ENCODE data around the gene FXYD7. TPM values are rescaled to one million over a fixed set of nuclear protein-coding genes. Genes with fewer than 3 reads are reported as not detected.

Gene FXYD7
- polyA plus RNA-seq, 6 donors from 2014 or later: 2.0 to 4.5 (median 3.4) TPM

GRCh38 chr19:35136977-35137702 is 5.9 kb upstream of the FXYD7 start:
- peak overlapping the region in 1 of 8 donors; percentile 27 for H3K4me3 Mint-ChIP-seq
- peaks cover 25 to 31% (median 27%) of the 10 kb centered on the region in 3 donors for H3K4me1 Mint-ChIP-seq
- no peaks in the 10 kb centered on the region for H3K36me3 Mint-ChIP-seq
- DNase-seq (no peak), ATAC-seq (ENCODE audit: low read depth in 2 of 2) (peak in 1 of 2 donors; percentile 11)
- H3K27ac Mint-ChIP-seq: peak overlapping the region in 5 of 6 donors; percentile 36 to 80 (median 39)
- H3K9me3 Mint-ChIP-seq: peaks cover 0 to 11% (median 0%) of the 10 kb centered on the region in 7 donors
- H3K27me3 Mint-ChIP-seq: peaks cover 0 to 16% (median 8%) of the 10 kb centered on the region in 3 donors

- H3K9me3 Mint-ChIP-seq: no peaks in the 10 kb centered on the region
- no peak within 1 kb of the TSS for H3K4me3 Mint-ChIP-seq
- H3K4me1 Mint-ChIP-seq: peaks cover 30 to 37% (median 31%) of the 10 kb centered on the region in 3 donors
- DNase-seq (no peak), ATAC-seq (ENCODE audit: low read depth in 2 of 2) (no peak)
- H3K27ac Mint-ChIP-seq: peak within 1 kb of the TSS in 3 of 6 donors; percentile 36 to 81 (median 44)
- H3K36me3 Mint-ChIP-seq: no peaks in the 10 kb centered on the region
- peaks cover 0 to 16% (median 8%) of the 10 kb centered on the region in 3 donors for H3K27me3 Mint-ChIP-seq
Measured at GRCh38 chr19:35138305-35138892, 4.7 kb upstream of the FXYD7 start, which contains the start of gene FXYD1. FXYD1 (plus strand) TSS chr19:35138824; CDS start chr19:35140080, 1,256 bp downstream.

DNA sequence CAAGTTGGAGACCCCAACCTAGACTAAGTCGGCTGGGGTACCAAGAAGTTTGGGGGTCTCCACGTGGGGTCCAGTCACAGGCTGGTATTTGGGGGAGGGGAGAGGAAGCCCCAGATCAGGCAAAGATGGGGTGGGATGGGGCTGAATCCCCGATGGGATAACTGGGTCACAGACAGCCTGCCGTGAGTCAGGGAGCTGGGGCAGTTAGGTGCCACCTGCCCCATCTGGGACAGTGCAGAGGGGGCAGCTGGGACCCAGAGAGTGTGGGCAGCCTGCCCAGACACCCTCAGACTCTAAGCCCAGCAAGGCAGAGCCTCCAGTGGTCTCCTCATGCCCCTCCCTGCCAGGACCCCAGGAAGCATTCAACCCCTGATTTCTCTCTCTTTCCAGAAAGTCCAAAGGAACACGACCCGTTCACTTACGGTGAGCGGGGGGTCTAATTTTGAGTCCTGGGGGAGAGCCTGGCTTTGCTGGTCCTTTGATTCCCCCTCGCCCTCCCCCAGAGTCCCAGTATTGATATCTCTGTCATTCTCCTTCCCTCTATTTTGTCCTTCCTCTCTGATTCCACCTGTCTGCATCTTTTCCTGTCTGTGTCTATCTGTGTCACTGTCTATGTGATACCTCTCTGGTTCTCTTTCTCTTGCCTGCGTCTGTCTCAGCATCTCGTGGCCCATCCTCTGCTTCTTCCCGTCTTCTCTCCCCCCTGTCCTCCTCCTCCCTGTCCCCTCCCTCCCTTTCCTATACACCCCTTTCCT is 2.7 kb upstream of the FXYD7 start:
- peaks cover 36 to 50% (median 48%) of the 10 kb centered on the region in 3 donors for H3K4me1 Mint-ChIP-seq
- H3K27ac Mint-ChIP-seq: peak overlapping the region in 3 of 6 donors; percentile 60 to 95 (median 70)
- peak overlapping the region; percentile 63 to 91 (median 78) for H3K4me3 Mint-ChIP-seq
- DNase-seq (no peak), ATAC-seq (ENCODE audit: low read depth in 2 of 2) (no peak)
- H3K36me3 Mint-ChIP-seq: no peaks in the 10 kb centered on the region
- peaks cover 0 to 16% (median 8%) of the 10 kb centered on the region in 3 donors for H3K27me3 Mint-ChIP-seq
- H3K9me3 Mint-ChIP-seq: no peaks in the 10 kb centered on the region

DNA sequence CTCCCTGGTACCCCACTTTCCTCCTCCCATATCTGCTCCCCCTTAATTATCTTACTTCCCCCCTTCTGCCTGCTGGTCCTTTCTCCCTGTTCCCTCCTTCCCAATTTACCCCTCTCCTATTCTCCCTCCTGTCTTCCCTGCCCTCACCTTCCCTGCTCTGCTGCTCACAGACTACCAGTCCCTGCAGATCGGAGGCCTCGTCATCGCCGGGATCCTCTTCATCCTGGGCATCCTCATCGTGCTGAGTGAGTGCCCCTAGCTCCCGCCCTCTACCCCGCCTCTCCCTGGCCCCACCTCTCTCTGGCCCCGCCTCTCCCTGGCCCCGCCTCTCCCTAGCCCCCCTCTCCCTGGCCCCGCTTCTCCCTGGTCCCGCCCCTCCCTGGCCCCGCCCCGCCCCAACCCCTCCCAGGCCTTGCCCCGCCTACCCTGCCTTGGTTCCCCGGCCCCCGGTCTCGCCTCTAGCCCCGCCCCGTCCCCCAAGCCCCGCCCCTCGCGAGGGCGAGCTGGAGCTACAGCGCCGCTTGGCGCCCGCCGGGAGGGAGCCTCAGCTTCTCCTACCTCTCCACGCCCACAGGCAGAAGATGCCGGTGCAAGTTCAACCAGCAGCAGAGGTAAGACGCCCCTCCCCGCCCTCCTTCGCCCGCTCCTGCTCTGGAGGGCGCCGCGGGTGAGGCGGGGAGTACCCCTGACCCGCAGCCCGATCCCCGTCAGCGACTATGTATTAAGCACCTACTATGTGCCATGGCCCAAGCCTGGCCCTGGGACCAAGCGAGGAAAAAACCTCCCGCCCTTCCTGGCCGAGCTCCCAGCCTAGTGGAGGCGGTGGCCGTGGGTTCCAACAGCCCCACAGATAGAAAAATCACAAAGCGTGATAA is 1.9 kb upstream of the FXYD7 start:
- Mint-ChIP-seq H3K4me1 (peaks cover 30 to 50% (median 48%) of the 10 kb centered on the region in 3 donors), H3K4me3 (peak overlapping the region; percentile 78 to 92 (median 88)), H3K27ac (peak overlapping the region; percentile 70 to 96 (median 88)), H3K9me3 (no peaks in the 10 kb centered on the region), H3K36me3 (no peaks in the 10 kb centered on the region), H3K27me3 (peaks cover 0 to 16% (median 8%) of the 10 kb centered on the region in 3 donors)
- DNase-seq (peak; percentile 84), ATAC-seq (ENCODE audit: low read depth in 2 of 2) (peak; percentile 70)

DNA sequence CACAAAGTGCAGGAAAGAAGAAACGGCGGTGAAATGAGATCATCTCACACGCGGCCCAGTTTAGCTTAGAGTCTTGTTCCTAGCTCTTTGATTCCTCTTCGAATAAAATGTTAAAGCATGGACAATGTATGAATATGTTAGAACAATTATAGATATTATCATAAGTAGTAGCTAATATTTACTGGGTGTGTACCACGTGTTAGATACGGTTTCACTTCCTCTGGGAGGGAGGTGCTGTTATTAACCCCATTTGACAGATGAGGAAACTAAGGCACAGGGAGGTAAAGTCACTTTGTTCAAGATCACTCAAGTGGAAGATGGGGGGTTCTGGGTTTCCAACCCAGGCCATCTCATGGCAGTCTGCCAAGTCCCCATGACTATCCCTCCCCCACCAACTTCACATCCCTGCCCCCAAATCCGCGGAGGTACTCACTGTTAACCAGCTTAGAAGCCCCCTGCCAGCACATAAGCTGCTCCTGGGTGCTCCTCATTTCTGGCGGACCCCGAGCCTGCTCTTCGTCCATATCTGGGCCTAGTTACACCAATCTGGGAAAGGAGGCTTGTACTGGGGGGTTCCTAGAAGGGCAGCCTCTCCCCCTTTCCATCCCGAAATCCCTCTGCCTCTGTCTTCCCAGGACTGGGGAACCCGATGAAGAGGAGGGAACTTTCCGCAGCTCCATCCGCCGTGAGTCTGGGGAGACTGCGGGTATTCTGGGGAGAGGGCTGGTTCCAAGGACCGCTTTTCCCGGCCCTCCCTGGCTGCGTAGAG is 1.0 kb upstream of the FXYD7 start:
- H3K4me3 Mint-ChIP-seq: peak overlapping the region; percentile 78 to 92 (median 88)
- H3K9me3 Mint-ChIP-seq: no peaks in the 10 kb centered on the region
- H3K27me3 Mint-ChIP-seq: peaks cover 0 to 16% (median 8%) of the 10 kb centered on the region in 3 donors
- H3K36me3 Mint-ChIP-seq: no peaks in the 10 kb centered on the region
- peak overlapping the region; percentile 69 to 96 (median 88) for H3K27ac Mint-ChIP-seq
- ATAC-seq (ENCODE audit: low read depth in 2 of 2): peak; percentile 24 to 31
- peak; percentile 22 for DNase-seq
- H3K4me1 Mint-ChIP-seq: peaks cover 30 to 50% (median 48%) of the 10 kb centered on the region in 3 donors

GRCh38 chr19:35142606-35143230 is 337 bp upstream of the FXYD7 start:
- ATAC-seq (ENCODE audit: low read depth in 2 of 2) (peak; percentile 33 to 51), DNase-seq (peak; percentile 60)
- Mint-ChIP-seq H3K9me3 (no peaks in the 10 kb centered on the region), H3K4me1 (peaks cover 27 to 43% (median 42%) of the 10 kb centered on the region in 3 donors), H3K36me3 (no peaks in the 10 kb centered on the region), H3K4me3 (peak overlapping the region in 7 of 8 donors; percentile 59 to 92 (median 81)), H3K27ac (peak overlapping the region in 2 of 6 donors; percentile 25 to 70), H3K27me3 (peaks cover 0 to 15% (median 8%) of the 10 kb centered on the region in 3 donors)

DNA sequence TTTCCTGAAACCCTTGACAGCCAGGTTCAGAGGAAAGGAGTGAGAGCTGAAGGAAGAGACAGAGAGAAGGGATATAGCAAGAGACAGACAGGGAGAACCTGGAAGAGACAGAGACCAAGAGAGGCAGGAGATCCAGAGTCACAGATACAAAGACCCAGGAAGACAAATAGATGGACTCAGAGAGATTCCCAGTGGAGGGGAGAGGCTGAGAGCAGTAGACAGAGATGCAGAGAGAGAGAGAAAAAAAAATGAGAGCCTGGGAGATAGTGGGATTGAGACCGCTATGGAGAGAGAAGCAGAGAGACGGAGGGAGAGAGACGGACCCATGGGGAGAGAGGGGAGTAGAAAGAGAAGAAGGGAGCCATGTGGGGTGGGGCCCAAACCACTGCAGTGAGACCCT is 763 bp downstream of the FXYD7 start:
- ATAC-seq (ENCODE audit: low read depth in 2 of 2): no peak
- H3K4me1 Mint-ChIP-seq: peaks cover 27 to 43% (median 37%) of the 10 kb centered on the region in 3 donors
- no peaks in the 10 kb centered on the region for H3K9me3 Mint-ChIP-seq
- H3K27me3 Mint-ChIP-seq: peaks cover 0 to 9% (median 8%) of the 10 kb centered on the region in 3 donors
- H3K27ac Mint-ChIP-seq: peak overlapping the region in 1 of 6 donors; percentile 94
- DNase-seq: no peak
- H3K36me3 Mint-ChIP-seq: no peaks in the 10 kb centered on the region
- peak overlapping the region; percentile 2 to 84 (median 67) for H3K4me3 Mint-ChIP-seq

DNA sequence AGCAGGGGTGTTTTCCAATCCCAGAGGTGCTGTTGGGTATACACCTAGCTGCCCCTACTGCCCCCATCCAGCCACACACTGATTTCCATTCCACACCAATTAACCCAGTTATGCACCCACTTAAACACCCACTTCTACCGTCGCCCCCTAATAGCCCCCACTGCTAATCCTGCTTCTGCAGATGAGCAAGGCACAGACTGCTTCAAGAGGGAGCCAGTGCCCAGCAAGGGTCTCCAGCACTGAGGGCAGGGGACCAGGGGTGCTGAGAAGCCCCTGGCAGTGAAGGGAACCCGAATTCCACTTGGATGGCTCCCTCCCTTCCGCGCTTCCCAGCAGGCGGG is 1.2 kb downstream of the FXYD7 start:
- H3K27me3 Mint-ChIP-seq: peaks cover 0 to 9% (median 8%) of the 10 kb centered on the region in 3 donors
- no peaks in the 10 kb centered on the region for H3K36me3 Mint-ChIP-seq
- no peak overlapping the region for H3K27ac Mint-ChIP-seq
- H3K4me1 Mint-ChIP-seq: peaks cover 27 to 43% (median 37%) of the 10 kb centered on the region in 3 donors
- H3K4me3 Mint-ChIP-seq: peak overlapping the region in 5 of 8 donors; percentile 2 to 81 (median 62)
- ATAC-seq (ENCODE audit: low read depth in 2 of 2) (no peak), DNase-seq (no peak)
- no peaks in the 10 kb centered on the region for H3K9me3 Mint-ChIP-seq

DNA sequence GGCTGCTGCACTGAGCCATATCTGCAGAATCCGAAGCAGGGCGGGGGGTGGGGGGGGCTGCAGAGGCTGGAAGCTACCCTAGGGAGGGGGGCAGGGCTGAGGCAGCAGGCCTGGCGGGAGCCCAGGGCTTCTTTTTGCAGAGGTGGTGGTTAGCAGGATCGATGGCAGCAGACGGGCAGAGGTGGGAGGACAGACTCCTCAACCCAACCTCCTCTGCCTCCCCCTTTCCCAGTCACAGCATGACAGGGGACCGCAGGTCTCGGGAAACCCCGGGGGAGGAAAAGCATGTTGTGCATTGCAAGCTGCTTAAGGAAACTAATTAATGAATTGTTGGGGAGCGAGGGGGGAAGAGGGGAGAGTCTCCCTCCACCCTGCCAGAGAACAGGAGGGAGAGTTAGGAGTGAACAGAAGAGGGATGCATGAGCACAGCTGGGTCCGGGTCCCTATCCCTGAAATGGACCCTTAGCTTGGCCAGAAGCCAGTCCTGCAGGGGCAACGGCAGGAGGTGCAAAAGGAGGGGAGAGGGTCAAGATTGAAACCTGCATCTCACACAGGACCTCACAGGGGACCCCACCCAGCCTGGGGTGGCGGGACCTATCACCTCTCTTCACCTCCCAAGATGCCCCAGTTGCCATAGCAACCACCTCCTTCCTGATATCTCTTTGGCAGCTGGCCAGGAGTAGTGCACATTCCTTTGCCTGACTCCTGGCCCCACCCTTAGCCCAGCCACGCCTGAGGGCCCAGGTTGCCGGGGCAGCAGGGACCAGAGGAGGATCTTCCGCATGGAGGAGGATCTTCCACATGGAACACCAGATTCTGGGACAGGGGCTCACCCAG is 1.8 kb downstream of the FXYD7 start:
- H3K4me3 Mint-ChIP-seq: peak overlapping the region in 2 of 8 donors; percentile 6 to 43
- peaks cover 27 to 43% (median 37%) of the 10 kb centered on the region in 3 donors for H3K4me1 Mint-ChIP-seq
- DNase-seq (no peak), ATAC-seq (ENCODE audit: low read depth in 2 of 2) (no peak)
- no peaks in the 10 kb centered on the region for H3K36me3 Mint-ChIP-seq
- H3K9me3 Mint-ChIP-seq: no peaks in the 10 kb centered on the region
- H3K27ac Mint-ChIP-seq: peak overlapping the region in 3 of 6 donors; percentile 33 to 63 (median 57)
- peaks cover 0 to 9% (median 8%) of the 10 kb centered on the region in 3 donors for H3K27me3 Mint-ChIP-seq

- Mint-ChIP-seq H3K27ac (no peak overlapping the region), H3K27me3 (no peaks in the 10 kb centered on the region), H3K36me3 (no peaks in the 10 kb centered on the region), H3K9me3 (no peaks in the 10 kb centered on the region), H3K4me3 (peak overlapping the region in 1 of 8 donors; percentile 9), H3K4me1 (peaks cover 21 to 31% (median 29%) of the 10 kb centered on the region in 3 donors)
- ATAC-seq (ENCODE audit: low read depth in 2 of 2) (no peak), DNase-seq (no peak)
Measured at GRCh38 chr19:35146746-35147459, 3.8 kb downstream of the FXYD7 start.
